Rectal smooth muscle tissue (tissue), 1 donor: Measurements from ENCODE around the gene BCAR3.

Experiments used
- H3K27ac ChIP-seq: one replicate; pipeline ENCODE4 v1.7.0; 2013; ENCODE audit warnings: low read depth, low read length, inconsistent platforms
- H3K27me3 ChIP-seq: one replicate; pipeline ENCODE4 v1.7.0; 2013; ENCODE audit warnings: low read length; ENCODE audit not compliant: control insufficient read depth, insufficient read depth
- H3K36me3 ChIP-seq: one replicate; pipeline ENCODE4 v1.7.0; 2013; ENCODE audit warnings: low read length; ENCODE audit not compliant: control insufficient read depth, insufficient read depth
- H3K4me1 ChIP-seq: one replicate; pipeline ENCODE4 v1.7.0; 2013; ENCODE audit warnings: low read length; ENCODE audit not compliant: control insufficient read depth, insufficient read depth
- H3K4me3 ChIP-seq: one replicate; pipeline ENCODE4 v1.7.0; 2013; ENCODE audit warnings: low read length
- H3K9ac ChIP-seq: one replicate; pipeline ENCODE4 v1.7.0; 2013; ENCODE audit warnings: low read length

Gene BCAR3

DNA sequence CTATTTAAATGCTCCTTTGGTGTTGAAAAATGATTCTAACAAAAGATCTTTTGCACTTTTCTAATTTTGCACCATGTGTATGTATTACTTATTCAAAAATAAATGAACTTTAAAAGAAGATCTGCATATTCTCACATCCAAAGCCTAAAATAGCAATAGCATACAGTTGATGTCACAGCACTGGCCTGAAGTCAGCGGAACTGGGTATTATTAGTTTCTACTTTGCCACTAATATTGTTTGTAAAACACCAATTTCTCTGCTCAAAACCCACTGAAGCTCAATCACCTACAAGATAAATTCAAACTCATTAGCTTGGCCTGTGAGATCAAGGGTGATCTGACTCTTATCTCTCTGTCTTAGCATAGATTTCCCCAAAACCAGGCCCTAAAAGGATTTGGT, 34.5 kb upstream of the BCAR3 start:
- Histone ChIP-seq H3K36me3 (no peaks in the 10 kb centered on the region), H3K27ac (no peak overlapping the region), H3K9ac (no peak overlapping the region), H3K4me3 (no peak overlapping the region), H3K27me3 (no peaks in the 10 kb centered on the region), H3K4me1 (peaks cover 5% of the 10 kb centered on the region)

DNA sequence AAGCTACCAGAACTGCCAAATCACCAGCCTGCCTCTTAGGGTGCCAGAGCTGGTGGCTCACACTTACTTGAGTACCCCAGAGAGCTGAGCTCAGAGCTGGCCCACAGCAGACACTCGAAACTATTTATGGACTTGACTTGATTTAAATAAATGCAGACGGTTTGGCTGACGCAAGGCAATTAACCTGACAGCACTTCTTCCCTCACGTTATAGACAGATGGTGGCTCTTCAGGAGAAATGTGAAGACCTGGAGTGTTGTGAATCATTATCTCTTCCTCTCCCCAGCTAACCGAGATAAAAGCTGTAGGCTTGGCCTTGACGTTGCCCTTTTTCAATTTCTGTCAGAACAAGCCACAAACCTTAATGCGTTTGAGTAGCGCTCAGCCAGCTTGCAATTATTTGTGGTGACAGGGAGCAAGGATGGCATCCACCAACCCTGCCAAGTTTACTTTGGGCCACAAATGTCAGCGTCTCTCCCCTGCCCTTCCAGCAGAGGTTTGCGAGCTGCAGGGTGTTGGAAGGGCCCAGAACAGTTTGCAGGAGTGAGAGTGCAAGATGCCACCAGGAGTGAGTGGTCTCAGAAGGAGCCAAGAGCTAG, 34.0 kb upstream of the BCAR3 start:
- Histone ChIP-seq H3K4me3 (no peak overlapping the region), H3K4me1 (peaks cover 5% of the 10 kb centered on the region), H3K27me3 (no peaks in the 10 kb centered on the region), H3K27ac (no peak overlapping the region), H3K36me3 (no peaks in the 10 kb centered on the region), H3K9ac (no peak overlapping the region)

DNA sequence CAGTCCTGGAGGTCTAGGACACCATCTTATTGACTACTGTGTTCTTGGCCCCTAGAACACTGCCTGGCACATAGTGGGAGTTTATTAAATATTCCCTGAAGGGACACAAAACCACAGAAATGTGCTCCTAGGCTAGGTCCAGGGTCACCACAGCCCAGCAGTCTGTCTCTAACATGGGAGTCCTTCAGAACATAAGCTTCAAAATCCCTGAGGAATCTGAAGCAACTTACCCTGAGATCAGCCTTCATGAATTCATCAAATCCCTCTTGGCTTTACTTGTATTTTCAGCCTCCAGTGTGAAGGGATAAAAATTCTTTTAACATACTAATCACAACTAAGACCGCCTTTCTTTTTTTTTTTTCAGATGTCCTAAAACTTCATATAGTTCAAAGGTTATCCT, 32.7 kb upstream of the BCAR3 start:
- no peaks in the 10 kb centered on the region for H3K36me3 ChIP-seq
- no peaks in the 10 kb centered on the region for H3K27me3 ChIP-seq
- H3K9ac ChIP-seq, result no peak overlapping the region
- peaks cover 5% of the 10 kb centered on the region for H3K4me1 ChIP-seq
- no peak overlapping the region for H3K27ac ChIP-seq
- H3K4me3 ChIP-seq, result no peak overlapping the region

DNA sequence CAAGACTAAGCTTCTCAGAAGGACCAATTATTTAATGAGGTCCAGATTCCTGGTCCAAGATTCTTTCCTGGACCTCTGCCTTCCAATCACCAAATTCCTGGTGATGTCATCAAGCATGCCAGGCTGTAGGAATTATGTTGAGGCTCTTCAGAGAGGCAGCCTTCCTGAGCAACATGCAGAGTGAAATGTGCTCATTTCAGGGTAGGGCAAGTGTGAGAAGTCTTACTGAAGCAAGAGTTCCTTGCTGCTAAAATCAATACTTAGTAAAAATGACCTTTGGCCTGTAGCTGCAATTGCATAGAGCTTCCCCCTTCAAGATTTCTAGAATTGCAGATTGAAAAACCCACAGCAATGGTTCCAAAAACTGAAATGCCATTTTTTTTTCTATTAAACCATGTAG, 31.7 kb upstream of the BCAR3 start:
- Histone ChIP-seq H3K36me3 (no peaks in the 10 kb centered on the region), H3K27me3 (no peaks in the 10 kb centered on the region), H3K4me3 (no peak overlapping the region), H3K4me1 (peaks cover 5% of the 10 kb centered on the region), H3K9ac (no peak overlapping the region), H3K27ac (no peak overlapping the region)

DNA sequence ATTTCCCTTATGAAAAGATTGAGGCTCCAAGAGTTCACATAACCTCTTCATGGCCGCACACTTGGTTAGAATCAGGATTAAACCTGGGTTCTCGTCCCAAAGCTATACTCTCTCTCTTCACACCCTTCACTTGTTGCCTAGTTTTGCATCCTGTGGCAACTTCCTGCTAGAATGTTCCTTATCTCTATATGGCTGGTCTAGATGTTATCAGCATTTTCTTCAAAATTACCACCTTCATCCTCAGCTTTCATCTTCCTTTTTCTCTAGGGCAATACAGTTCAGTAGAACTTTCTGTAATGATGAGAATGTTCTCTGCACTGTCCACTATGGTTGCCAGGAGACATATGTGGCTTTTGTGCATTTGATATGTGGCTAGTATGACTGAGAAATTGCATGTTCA, 31.1 kb upstream of the BCAR3 start:
- H3K9ac ChIP-seq, result no peak overlapping the region
- peaks cover 5% of the 10 kb centered on the region for H3K4me1 ChIP-seq
- no peaks in the 10 kb centered on the region for H3K36me3 ChIP-seq
- H3K4me3 ChIP-seq, result no peak overlapping the region
- H3K27me3 ChIP-seq, result no peaks in the 10 kb centered on the region
- H3K27ac ChIP-seq, result no peak overlapping the region

DNA sequence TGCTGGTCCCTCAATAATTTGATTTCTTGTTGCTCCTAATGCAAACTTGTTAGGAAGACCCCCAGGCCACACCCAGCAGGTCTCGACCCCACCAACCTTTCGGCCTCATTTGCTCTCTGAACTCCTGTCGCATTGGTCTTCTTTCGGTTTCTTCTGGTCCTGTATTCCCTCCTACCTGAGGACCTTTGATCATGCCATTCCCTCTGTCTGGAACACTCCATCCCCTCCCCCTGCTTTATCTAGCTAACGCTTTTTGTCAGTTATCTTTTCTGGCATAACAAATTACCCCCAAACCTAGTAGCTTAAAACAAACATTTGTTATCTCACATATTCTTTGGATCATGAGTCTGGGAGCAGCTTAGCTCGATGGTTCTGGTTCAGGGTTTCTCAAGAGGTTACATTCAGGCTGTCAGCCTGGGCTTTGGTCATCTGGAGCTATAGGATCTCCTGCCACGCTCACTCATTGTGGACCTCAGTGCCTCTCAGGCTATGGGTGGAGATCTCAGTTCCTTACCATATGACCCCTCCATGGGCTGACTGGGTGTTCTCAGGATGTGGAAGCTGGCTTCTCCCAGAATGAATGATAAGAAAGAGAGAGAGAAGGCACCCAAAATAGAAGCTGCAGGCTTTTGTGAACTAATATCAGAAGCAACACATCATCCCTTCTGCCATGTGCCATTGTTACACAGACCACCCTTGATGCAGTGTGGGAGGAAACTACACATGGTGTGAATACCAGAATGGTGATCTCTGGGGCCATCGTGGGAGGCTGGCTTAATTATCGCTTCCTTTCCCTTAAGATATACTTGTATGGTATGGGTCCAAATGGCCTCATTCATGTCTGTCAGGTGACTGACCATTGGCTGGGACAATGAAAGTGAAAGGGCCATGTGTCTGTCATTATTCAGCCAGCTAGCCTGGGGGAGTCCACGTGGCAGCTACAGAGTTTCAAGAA, 29.1 kb upstream of the BCAR3 start:
- no peak overlapping the region for H3K27ac ChIP-seq
- no peaks in the 10 kb centered on the region for H3K27me3 ChIP-seq
- no peak overlapping the region for H3K9ac ChIP-seq
- H3K4me3 ChIP-seq, result no peak overlapping the region
- H3K36me3 ChIP-seq, result no peaks in the 10 kb centered on the region
- peaks cover 4% of the 10 kb centered on the region for H3K4me1 ChIP-seq

DNA sequence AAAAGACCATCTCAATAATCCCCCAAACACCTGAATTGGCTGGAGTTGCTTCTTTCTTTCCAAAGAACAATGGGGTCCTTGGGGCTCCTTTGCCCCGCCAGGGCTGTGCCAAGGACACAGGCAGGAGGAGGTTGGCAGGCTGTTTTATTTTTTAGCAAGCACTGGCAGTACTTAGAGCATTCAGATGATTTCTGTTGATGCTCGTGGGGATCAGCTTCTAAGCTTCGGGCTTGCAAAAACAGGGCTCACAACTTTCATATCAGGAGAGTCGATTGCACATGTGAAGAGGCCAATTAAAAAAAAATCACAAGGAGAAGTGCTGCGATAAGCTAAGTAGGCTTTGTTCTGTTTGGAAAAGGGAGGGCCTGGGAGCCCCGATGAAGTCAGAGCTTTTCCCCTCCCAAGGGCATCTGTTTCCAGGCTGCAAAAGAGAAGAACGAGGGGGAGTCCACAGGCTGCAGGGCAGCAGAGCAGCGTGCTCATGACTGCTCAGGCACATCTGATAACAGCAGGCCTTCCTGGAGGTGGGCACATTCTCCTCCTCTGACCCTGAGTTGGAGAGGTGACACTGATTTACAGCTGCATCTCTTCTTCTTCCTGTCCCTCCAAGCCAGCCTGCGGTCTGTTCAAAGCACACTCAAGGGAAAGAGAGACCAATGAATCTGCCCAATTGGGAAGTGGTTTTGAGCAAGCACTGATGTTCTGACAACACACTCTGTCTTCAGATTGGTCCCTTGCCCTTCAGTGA, 27.3 kb upstream of the BCAR3 start:
- Histone ChIP-seq H3K36me3 (no peaks in the 10 kb centered on the region), H3K9ac (no peak overlapping the region), H3K27me3 (no peaks in the 10 kb centered on the region), H3K4me1 (no peaks in the 10 kb centered on the region), H3K27ac (no peak overlapping the region), H3K4me3 (no peak overlapping the region)

DNA sequence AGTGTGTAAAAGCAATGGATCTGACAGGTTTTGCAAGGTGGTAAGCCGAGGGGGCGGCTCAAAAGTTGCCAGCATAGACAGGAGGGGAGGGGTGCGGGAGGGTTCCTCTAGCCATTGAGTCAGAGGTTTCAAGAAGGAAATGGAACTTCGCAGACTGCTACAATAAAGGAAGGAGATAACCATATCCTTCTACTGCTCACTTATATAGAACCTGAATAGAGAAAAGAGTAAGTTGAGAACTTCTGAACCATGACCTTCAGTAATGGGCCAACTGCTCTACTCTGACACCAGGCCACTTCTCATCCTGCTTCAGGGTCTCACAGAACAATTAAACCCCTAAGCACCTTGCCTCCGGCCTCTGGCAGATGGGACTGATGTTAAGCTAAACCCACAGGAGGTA, 26.3 kb upstream of the BCAR3 start:
- no peaks in the 10 kb centered on the region for H3K4me1 ChIP-seq
- no peak overlapping the region for H3K4me3 ChIP-seq
- H3K27ac ChIP-seq, result no peak overlapping the region
- H3K9ac ChIP-seq, result no peak overlapping the region
- H3K27me3 ChIP-seq, result no peaks in the 10 kb centered on the region
- H3K36me3 ChIP-seq, result no peaks in the 10 kb centered on the region

DNA sequence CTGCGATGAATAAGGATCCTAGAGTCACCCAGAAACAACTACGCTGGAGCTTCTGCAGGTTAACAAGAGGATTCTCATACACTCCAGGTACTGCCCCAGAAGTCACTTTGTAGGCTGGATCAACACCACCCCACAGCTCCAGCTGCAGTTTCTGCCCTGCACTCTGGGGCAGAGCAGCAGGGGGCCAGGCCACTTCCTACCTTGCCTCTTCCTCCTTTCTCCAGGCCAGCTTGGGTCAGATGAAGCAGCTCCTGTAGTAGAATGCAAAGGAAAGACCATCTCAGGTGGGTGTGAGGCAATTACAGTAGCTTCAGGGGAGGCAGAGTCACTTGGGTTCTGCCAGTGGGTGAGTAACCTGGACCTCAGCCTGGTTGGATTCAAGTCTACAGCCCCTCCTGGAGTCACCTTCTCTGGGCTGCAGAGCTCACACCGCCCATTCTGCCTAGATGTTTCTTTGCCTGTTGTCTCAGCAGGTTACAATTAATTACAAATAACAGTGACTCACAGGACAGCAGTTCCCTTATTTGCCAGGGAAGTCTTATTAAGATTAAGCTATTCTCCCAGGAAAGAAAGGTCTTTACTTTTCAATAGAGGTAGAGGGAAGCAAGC, 24.4 kb upstream of the BCAR3 start:
- H3K27ac ChIP-seq, result no peak overlapping the region
- no peak overlapping the region for H3K4me3 ChIP-seq
- no peaks in the 10 kb centered on the region for H3K4me1 ChIP-seq
- no peak overlapping the region for H3K9ac ChIP-seq
- no peaks in the 10 kb centered on the region for H3K27me3 ChIP-seq
- no peaks in the 10 kb centered on the region for H3K36me3 ChIP-seq

DNA sequence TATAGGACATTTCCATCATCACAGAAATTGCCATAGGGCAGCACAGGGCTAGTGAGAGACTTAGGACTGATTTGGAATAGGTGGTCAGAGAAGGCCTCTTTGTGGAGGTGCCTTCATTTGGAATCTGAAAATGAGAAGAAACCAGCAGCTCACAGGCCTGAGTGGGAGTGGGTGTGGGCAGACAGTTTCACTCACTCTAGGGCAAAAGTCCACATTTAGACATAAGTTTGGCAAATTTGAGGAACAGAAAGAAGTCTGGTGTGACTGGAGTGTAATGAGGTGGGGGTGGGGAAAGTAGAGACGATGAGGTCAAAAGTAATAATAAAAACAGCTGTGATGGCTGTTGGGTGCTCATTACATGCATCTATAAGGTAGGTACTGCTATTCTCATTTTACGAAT, 22.4 kb upstream of the BCAR3 start:
- Histone ChIP-seq H3K4me3 (no peak overlapping the region), H3K27me3 (no peaks in the 10 kb centered on the region), H3K27ac (no peak overlapping the region), H3K9ac (no peak overlapping the region), H3K4me1 (no peaks in the 10 kb centered on the region), H3K36me3 (no peaks in the 10 kb centered on the region)

DNA sequence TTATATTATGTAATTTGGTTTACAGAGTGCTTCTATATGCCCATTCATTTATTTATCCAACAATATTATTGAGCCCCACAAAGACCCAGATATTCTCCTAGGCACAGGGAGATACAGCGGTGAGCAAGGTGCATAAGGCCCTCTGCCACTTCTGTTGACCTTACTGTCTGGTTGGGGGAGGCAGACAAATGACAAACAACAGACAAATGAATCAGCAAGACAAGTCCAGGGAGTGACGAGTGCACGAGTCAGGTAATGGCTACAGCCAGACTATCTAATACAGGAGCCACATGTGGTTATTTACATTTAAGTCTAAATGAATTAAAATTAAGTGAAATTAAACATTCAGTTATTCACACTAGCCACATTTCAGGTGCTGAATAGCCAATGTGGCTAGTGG, 22.0 kb upstream of the BCAR3 start:
- Histone ChIP-seq H3K9ac (no peak overlapping the region), H3K27ac (no peak overlapping the region), H3K27me3 (no peaks in the 10 kb centered on the region), H3K4me3 (no peak overlapping the region), H3K36me3 (no peaks in the 10 kb centered on the region), H3K4me1 (no peaks in the 10 kb centered on the region)

DNA sequence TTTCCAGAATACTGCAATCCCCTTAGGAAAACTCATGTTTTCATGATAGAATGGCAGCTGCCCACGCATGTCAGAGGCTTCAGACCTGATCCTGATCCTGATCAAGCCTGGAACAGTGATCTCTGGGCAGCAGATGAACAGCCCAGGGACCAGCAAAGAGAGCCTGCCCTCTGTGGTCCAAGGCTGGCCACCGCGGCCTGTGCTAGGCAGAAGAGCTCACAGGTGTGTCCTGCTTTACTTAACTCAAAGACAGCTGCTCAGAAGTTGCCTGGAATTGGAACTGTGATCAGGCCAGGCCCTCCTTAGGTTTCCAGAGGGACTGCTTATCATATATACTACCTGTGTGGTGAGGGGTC, 21.2 kb upstream of the BCAR3 start:
- Histone ChIP-seq H3K27ac (no peak overlapping the region), H3K9ac (no peak overlapping the region)

More for the DNA sequence above, 21.2 kb upstream of the BCAR3 start:
- H3K4me3 ChIP-seq, result no peak overlapping the region
- no peaks in the 10 kb centered on the region for H3K36me3 ChIP-seq
- no peaks in the 10 kb centered on the region for H3K27me3 ChIP-seq
- H3K4me1 ChIP-seq, result no peaks in the 10 kb centered on the region
